ENCODE measurements around the gene ACCS. TPM values are rescaled to one million over a fixed set of nuclear protein-coding genes. Genes with fewer than 3 reads are reported as not detected.

Gene ACCS
- polyA plus RNA-seq, 1 donor from 2014 or later = not detected

- Histone ChIP-seq H3K4me3 (ENCODE audit: low read length) (no peak overlapping the region), H3F3A (ENCODE audit: insufficient read depth, low read length, poor library complexity, severe bottlenecking) (no peaks in the 10 kb centered on the region), H2AFZ (ENCODE audit: low read depth, low read length) (no peak overlapping the region), H3K79me2 (replicated peaks; ENCODE audit: insufficient read depth, low read length) (no peaks in the 10 kb centered on the region), H3K9ac (ENCODE audit: low read length) (no peak overlapping the region), H3K27ac (ENCODE audit: low read length) (no peak overlapping the region), H3K27me3 (ENCODE audit: insufficient read depth, low read depth, low read length) (no peaks in the 10 kb centered on the region), H3K9me2 (ENCODE audit: insufficient read depth, low read length) (no peaks in the 10 kb centered on the region), H3K4me2 (ENCODE audit: low read length) (no peak overlapping the region), H3K9me3 (ENCODE audit: low read length) (peaks cover 3% of the 10 kb centered on the region), H3K36me3 (ENCODE audit: insufficient read depth, low read length) (no peaks in the 10 kb centered on the region), H4K20me1 (ENCODE audit: insufficient read depth) (no peaks in the 10 kb centered on the region)
- no peak for TF ChIP-seq SMC3 (conservative IDR thresholded peaks at IDR 0.05; ENCODE audit: poor library complexity)
- TF ChIP-seq RAD21 (conservative IDR thresholded peaks at IDR 0.05) = no peak
- TF ChIP-seq EZH2 (IDR thresholded peaks at IDR 0.05; ENCODE audit: borderline replicate concordance, insufficient read depth, low read length, poor library complexity, severe bottlenecking) = no peak
- no peak for TF ChIP-seq CTCF (IDR thresholded peaks at IDR 0.05; ENCODE audit: poor library complexity, severe bottlenecking)
- no peak for TF ChIP-seq TAF1 (IDR thresholded peaks at IDR 0.05; ENCODE audit: low read depth)
- TF ChIP-seq MXI1 (conservative IDR thresholded peaks at IDR 0.05; ENCODE audit: poor library complexity, severe bottlenecking) = no peak
- no peak for TF ChIP-seq EP300 (conservative IDR thresholded peaks at IDR 0.05; ENCODE audit: poor library complexity, severe bottlenecking)
- TF ChIP-seq REST (IDR thresholded peaks at IDR 0.05; ENCODE audit: borderline replicate concordance) = no peak
- no peak for TF ChIP-seq POLR2AphosphoS5 (IDR thresholded peaks at IDR 0.05)
Measured at GRCh38 chr11:44018829-44019228, 47.2 kb upstream of the ACCS start.

- TF ChIP-seq CTCF (IDR thresholded peaks at IDR 0.05; ENCODE audit: poor library complexity, severe bottlenecking) = no peak
- no peak for TF ChIP-seq REST (IDR thresholded peaks at IDR 0.05; ENCODE audit: borderline replicate concordance)
- TF ChIP-seq EZH2 (IDR thresholded peaks at IDR 0.05; ENCODE audit: borderline replicate concordance, insufficient read depth, low read length, poor library complexity, severe bottlenecking) = no peak
- TF ChIP-seq EP300 (conservative IDR thresholded peaks at IDR 0.05; ENCODE audit: poor library complexity, severe bottlenecking) = no peak
- no peak for TF ChIP-seq SMC3 (conservative IDR thresholded peaks at IDR 0.05; ENCODE audit: poor library complexity)
- no peak for TF ChIP-seq POLR2AphosphoS5 (IDR thresholded peaks at IDR 0.05)
- no peak for TF ChIP-seq RAD21 (conservative IDR thresholded peaks at IDR 0.05)
- TF ChIP-seq MXI1 (conservative IDR thresholded peaks at IDR 0.05; ENCODE audit: poor library complexity, severe bottlenecking) = no peak
- TF ChIP-seq TAF1 (IDR thresholded peaks at IDR 0.05; ENCODE audit: low read depth) = no peak
- Histone ChIP-seq H3K9ac (ENCODE audit: low read length) (no peak overlapping the region), H2AFZ (ENCODE audit: low read depth, low read length) (no peak overlapping the region), H3K79me2 (replicated peaks; ENCODE audit: insufficient read depth, low read length) (no peaks in the 10 kb centered on the region), H3K36me3 (ENCODE audit: insufficient read depth, low read length) (no peaks in the 10 kb centered on the region), H3K4me3 (ENCODE audit: low read length) (no peak overlapping the region), H4K20me1 (ENCODE audit: insufficient read depth) (no peaks in the 10 kb centered on the region), H3K27ac (ENCODE audit: low read length) (no peak overlapping the region), H3K9me3 (ENCODE audit: low read length) (peaks cover 3% of the 10 kb centered on the region), H3F3A (ENCODE audit: insufficient read depth, low read length, poor library complexity, severe bottlenecking) (no peaks in the 10 kb centered on the region), H3K4me2 (ENCODE audit: low read length) (no peak overlapping the region), H3K9me2 (ENCODE audit: insufficient read depth, low read length) (no peaks in the 10 kb centered on the region), H3K27me3 (ENCODE audit: insufficient read depth, low read depth, low read length) (no peaks in the 10 kb centered on the region)
Measured at GRCh38 chr11:44024977-44025376, 41.1 kb upstream of the ACCS start.

Measured in neural cell (in vitro differentiated cells).